Fibroblast of the aortic adventitia (primary cell): ENCODE data around the gene FAM13A. TPM values are rescaled to one million over a fixed set of nuclear protein-coding genes. Genes with fewer than 3 reads are reported as not detected.

Experiments used
- DNase-seq: peaks from one replicate; pipeline ENCODE4 v3.0.0-alpha.2; 2010; ENCODE audit warnings: low read depth
- H3K4me3 ChIP-seq: 2 replicates; pipeline ENCODE4 v1.5.1; 2011; ENCODE audit warnings: low read depth, mild to moderate bottlenecking, control low read depth, low read length, moderate library complexity
- total RNA-seq: library from RNA; depleted of rRNA; stranded (reverse); fragments of >200 nt; gene quantifications from 2 replicates; pipeline ENCODE4 v1.2.3, GENCODE V29; 2012; ENCODE audit warnings: low replicate concordance
- TF ChIP-seq, protein P1 (sequence below): IDR thresholded peaks from 2 replicates; pipeline ENCODE4 v1.5.1; 2011; ENCODE audit warnings: mild to moderate bottlenecking, low read length, control low read depth, inconsistent platforms; ENCODE audit not compliant: insufficient read depth

The FAM13A gene
- total RNA-seq, 1 donor = 23.5 TPM

DNA sequence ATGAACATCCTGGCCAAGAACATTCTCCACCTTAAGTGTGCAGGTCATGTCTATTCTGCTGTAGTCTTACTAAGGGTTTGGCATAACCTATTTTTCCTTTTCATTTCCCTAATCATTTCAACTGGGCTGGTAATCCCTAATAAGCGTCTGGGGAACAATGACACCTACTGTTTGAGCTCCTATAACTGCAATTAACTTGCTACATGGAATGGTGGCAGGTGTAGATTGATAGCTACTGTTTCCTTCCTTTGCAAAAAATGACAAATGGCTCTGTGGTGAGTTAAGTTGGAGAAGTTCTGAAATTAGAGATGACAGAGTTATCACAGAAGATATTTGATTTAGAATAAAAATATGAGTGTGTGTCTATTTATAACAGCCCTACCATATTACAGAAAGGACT lies 254.8 kb downstream of the FAM13A start:
- TF ChIP-seq, protein P1, sequence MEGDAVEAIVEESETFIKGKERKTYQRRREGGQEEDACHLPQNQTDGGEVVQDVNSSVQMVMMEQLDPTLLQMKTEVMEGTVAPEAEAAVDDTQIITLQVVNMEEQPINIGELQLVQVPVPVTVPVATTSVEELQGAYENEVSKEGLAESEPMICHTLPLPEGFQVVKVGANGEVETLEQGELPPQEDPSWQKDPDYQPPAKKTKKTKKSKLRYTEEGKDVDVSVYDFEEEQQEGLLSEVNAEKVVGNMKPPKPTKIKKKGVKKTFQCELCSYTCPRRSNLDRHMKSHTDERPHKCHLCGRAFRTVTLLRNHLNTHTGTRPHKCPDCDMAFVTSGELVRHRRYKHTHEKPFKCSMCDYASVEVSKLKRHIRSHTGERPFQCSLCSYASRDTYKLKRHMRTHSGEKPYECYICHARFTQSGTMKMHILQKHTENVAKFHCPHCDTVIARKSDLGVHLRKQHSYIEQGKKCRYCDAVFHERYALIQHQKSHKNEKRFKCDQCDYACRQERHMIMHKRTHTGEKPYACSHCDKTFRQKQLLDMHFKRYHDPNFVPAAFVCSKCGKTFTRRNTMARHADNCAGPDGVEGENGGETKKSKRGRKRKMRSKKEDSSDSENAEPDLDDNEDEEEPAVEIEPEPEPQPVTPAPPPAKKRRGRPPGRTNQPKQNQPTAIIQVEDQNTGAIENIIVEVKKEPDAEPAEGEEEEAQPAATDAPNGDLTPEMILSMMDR = no peak
- H3K4me3 ChIP-seq = no peak overlapping the region
- DNase-seq = no peak

DNA sequence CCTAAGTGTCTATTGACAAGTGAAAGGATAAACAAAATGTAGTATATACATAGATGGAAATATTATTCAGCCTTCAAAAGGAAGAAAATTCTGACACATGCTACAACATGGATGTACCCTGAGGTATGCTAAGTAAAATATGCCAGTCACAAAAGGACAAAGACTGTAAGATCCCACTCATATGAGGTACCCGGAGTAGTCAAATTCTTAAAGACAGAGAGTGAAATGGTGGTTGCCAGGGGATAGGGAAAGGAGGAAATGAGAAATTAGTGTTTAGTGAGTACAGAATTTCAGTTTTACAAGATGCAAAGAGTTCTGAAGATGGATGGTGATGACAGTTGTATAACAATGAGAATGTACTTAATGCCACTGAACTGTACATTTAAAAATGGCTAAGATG lies 257.1 kb downstream of the FAM13A start:
- DNase-seq = no peak
- TF ChIP-seq, protein P1 = no peak
- H3K4me3 ChIP-seq = no peak overlapping the region

DNA sequence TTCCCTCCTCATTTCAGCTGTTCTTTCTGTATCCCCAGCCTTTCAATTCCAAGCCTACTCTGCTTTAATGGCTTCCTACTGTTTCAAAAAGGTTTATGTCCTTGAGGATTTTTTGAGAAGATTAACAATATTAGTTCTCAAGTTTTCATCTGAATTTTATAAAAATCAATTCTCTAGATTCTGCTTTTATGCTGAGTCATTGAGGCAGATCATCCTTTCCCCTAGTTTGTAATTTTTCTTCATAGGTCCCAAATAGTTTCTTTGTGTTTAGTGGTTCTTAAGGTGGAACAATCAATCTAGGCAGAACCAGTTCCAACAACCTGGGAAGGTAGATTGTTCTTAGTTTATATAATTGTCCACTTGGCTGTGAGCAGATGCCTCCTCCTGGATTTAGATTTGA lies 259.3 kb downstream of the FAM13A start:
- DNase-seq = no peak
- TF ChIP-seq, protein P1 = no peak
- H3K4me3 ChIP-seq = no peak overlapping the region

DNA sequence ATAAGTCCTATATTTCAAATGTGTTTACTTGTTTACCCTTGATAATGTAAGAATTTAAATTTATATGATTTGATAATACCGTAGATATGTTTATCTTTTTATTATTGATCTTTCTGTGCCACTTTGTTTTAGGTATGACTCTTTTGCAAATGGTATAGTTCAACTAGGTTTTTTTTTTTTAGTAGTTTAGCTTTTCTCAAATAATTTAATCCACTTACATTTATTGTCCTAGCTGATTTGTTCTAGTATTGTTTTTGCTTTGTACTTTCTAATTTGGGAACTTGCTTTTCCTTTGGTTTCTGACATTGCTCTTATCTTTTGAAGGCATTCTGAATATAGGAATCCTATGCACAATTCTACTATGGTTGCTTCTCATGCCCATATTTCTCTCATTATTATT lies 260.4 kb downstream of the FAM13A start:
- no peak for DNase-seq
- TF ChIP-seq, protein P1 = no peak
- H3K4me3 ChIP-seq = no peak overlapping the region

DNA sequence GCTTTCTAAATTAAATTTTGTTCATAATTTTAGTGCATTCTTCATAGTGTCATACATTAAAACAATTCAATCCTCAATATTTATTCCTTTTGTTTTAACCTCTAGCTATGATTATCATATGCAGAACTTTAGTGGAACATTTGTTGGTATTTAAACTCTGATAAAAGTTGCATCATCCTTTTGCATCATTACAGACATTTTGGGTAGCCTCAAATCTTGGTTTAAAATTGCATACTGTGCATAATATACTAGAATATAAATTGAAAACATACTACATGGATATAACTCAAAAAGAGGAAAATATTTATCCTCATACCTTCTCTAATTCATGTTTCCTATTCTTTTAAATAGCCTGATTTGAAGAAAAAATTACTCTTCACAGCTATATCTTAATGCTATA lies 262.0 kb downstream of the FAM13A start:
- no peak overlapping the region for H3K4me3 ChIP-seq
- TF ChIP-seq, protein P1 = no peak
- peak; percentile 23 for DNase-seq

DNA sequence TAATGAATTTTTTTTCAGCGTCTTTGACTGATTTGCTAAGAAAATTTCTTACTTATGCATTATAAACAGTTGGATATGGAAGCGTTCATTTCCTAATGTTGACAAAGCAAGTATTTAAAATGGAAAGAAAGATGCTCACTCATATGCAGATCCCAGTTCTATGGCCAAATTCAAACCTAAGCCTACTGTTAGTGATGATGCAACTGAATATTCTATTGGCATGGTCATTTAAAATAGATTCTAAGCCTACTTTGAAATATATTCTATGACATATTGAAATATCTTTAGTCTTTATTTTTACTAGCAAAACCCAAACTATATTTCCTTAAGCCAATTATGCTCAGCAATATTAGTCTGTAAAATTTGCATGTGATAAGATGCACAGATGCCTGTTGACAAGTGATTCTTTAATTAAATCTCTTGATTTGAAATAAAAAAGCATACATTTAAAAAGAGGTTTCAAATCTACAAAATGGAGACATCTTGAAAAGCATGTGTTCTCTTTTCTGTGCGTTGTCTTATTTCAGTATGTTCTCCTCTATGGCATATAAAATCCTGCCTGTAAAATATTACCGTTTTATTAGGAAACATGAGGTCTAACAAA lies 262.8 kb downstream of the FAM13A start:
- no peak for DNase-seq
- H3K4me3 ChIP-seq = no peak overlapping the region

More for the DNA sequence above, 262.8 kb downstream of the FAM13A start:
- TF ChIP-seq, protein P1 = no peak
